Naive thymus-derived CD4-positive, alpha-beta T cell (primary cell): ENCODE results near the gene SLC8B1. TPM values are rescaled to one million over a fixed set of nuclear protein-coding genes. Genes with fewer than 3 reads are reported as not detected.

Experiments used
- ATAC-seq: fragments of 150-1000 bp; cut with Tn5 transposase; 2 replicates; pipeline ENCODE4 v1.10.0; 2021; ENCODE audit warnings: mild to moderate bottlenecking, moderate library complexity
- CTCF ChIA-PET: fragments of 350-600 bp; sonication (Branson Sonifier 250); formaldehyde crosslinking; loops from one replicate; lab custom pipeline; 2021; ENCODE audit warnings: antibody characterized with exemption; lab: Charles Lee
- POLR2A ChIA-PET: fragments of 350-600 bp; sonication (Branson Sonifier 250); formaldehyde crosslinking; loops from one replicate; lab custom pipeline; 2021; ENCODE audit warnings: antibody characterized with exemption, inconsistent platforms; lab: Charles Lee
- DNase-seq, 9 donors: peaks; one replicate each; pipeline versions ENCODE4 v3.0.0 to v3.0.0-alpha.2; 2020 to 2022; ENCODE audit warnings: mixed read lengths in 1 of 9
- H3K27ac ChIP-seq: one replicate; pipeline ENCODE4 v1.7.0; 2013; ENCODE audit warnings: mild to moderate bottlenecking, low read depth, low read length, moderate library complexity
- H3K27me3 ChIP-seq, 2 donors: one replicate each; pipeline ENCODE4 v1.7.0; 2013; ENCODE audit warnings: low read length in 2 of 2, mild to moderate bottlenecking in 2 of 2, moderate library complexity in 2 of 2; ENCODE audit not compliant: control insufficient read depth in 2 of 2, insufficient read depth in 2 of 2
- H3K36me3 ChIP-seq, 3 experiments: 1 replicate in 2 of 3; 2 replicates in 1 of 3; pipeline ENCODE4 v1.7.0; 2013; ENCODE audit warnings: low read length in 3 of 3, mild to moderate bottlenecking in 3 of 3, moderate library complexity in 1 of 3; ENCODE audit not compliant: insufficient read depth in 3 of 3, control insufficient read depth in 2 of 3
- H3K4me1 ChIP-seq, 2 donors: one replicate each; pipeline ENCODE4 v1.7.0; 2013; ENCODE audit warnings: low read length in 2 of 2, mild to moderate bottlenecking in 2 of 2, moderate library complexity in 1 of 2; ENCODE audit not compliant: control insufficient read depth in 2 of 2, insufficient read depth in 2 of 2
- H3K4me3 ChIP-seq: 2 replicates; pipeline ENCODE4 v1.7.0; 2013; ENCODE audit warnings: mild to moderate bottlenecking, low read length
- H3K9me3 ChIP-seq, 3 experiments: 1 replicate in 2 of 3; 2 replicates in 1 of 3; pipeline ENCODE4 v1.7.0; 2013; ENCODE audit warnings: low read length in 3 of 3; ENCODE audit not compliant: control insufficient read depth in 2 of 3
- H3K27ac Mint-ChIP-seq, 9 donors: one replicate each; pipeline ENCODE4 v1.8.0; 2020 to 2022; ENCODE audit warnings: mixed read lengths in 9 of 9, mild to moderate bottlenecking in 8 of 9, moderate library complexity in 5 of 9, inconsistent platforms in 2 of 9
- H3K27me3 Mint-ChIP-seq, 5 donors: one replicate each; pipeline ENCODE4 v1.8.0; 2021 to 2022; ENCODE audit warnings: mixed read lengths in 5 of 5, mild to moderate bottlenecking in 1 of 5
- H3K36me3 Mint-ChIP-seq, 5 donors: one replicate each; pipeline ENCODE4 v1.8.0; 2020 to 2022; ENCODE audit warnings: mixed read lengths in 5 of 5, mild to moderate bottlenecking in 3 of 5, inconsistent platforms in 1 of 5
- H3K4me1 Mint-ChIP-seq, 7 donors: one replicate each; pipeline ENCODE4 v1.8.0; 2020 to 2022; ENCODE audit warnings: mixed read lengths in 7 of 7, mild to moderate bottlenecking in 3 of 7, inconsistent platforms in 1 of 7
- H3K4me3 Mint-ChIP-seq, 10 donors: one replicate each; pipeline ENCODE4 v1.8.0; 2020 to 2022; ENCODE audit warnings: mild to moderate bottlenecking in 10 of 10, mixed read lengths in 10 of 10, moderate library complexity in 6 of 10, inconsistent platforms in 2 of 10
- H3K9me3 Mint-ChIP-seq, 11 donors: one replicate each; pipeline ENCODE4 v1.8.0; 2020 to 2022; ENCODE audit warnings: mixed read lengths in 11 of 11, mild to moderate bottlenecking in 4 of 11, inconsistent platforms in 1 of 11, moderate library complexity in 1 of 11
- intact Hi-C, 2 donors: fragments of 100-400 bp; cut with micrococcal nuclease; formaldehyde crosslinking; loops; one replicate each; pipeline ENCODE4 v1.15.1; 2023
- polyA plus RNA-seq, 2 donors: library from polyadenylated mRNA; unstranded; fragments of 300-500 nt; fragmentation: Illumina TruSeq; gene quantifications; one replicate each; pipeline ENCODE4 v1.2.3, GENCODE V29; 2021
- total RNA-seq, 6 experiments: library from RNA in 5 of 6; stranded (reverse) in 5 of 6; gene quantifications; 1 replicate in 5 of 6; 2 replicates in 1 of 6; pipeline ENCODE4 v1.2.3 and lab custom pipeline; 2021 to 2026

SLC8B1 gene
- 100 to 1,000 TPM in 4 of 5 experiments, 10 to 100 TPM in 1; 40.9 to 169 (median 140) TPM for total RNA-seq
- 100 to 1,000 TPM in 1 of 2 donors, 10 to 100 TPM in 1; 68.1 to 144 TPM for polyA plus RNA-seq
- 167 reads per million, percentile 91 among the genes with 10 or more reads in this experiment for total RNA-seq (lab: John Stamatoyannopoulos, UW)

DNA sequence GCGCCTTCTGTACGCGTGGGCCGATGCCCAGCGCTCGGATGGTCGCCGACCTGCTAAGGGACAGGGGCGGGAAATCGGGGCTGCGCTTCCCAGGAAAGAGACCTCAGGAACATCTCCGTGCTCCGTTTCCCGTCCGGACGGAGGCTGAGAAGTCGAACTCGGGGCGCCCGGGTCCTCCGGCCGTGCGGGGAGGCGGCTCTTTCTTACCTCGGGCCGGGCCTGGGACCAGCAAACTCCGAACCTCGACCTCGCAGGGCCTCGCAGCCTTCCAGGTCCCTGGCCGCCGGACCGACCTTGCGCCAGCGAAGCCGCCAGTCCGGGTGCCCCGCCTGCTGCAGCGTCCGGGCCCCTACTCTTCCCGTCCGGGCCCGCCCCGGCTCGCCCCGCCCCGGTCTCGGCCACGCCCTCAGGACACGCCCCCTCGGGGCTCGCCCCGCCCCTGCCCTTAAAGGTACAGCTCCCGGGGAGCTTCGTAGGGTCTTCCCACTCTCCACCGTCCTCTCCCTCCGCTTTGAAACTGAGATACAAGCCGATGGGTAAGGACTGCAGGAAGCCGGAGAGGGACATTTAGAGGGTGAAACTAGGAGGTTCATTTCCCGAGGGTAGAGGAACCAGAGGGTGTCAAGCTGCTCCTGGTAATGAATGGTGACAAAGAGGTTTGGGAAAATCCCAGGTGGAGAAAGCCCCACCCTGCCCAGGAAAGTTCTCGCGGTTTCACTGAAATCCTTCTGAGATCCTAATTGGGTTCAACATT, at the start of gene SLC8B1:
SLC8B1 (minus strand) TSS at position 324 of the 754 bp plus-strand sequence. CDS start 2,231 bp downstream, outside the sequence.
- ChIA-PET CTCF (no interaction called here), POLR2A (interaction anchor here (0.7 to 2.3 kb wide), 12 partner anchors 9 to 432 kb away, joined by 3 to 20 read pairs (median 3); partner anchors contain the start of genes DDX54, OAS2 and PLBD2)
- intact Hi-C loops = loop anchor here (1.0 to 10.0 kb wide), 12 partner anchors 23 to 630 kb away; partner anchors contain the start of genes PLBD2 (in 2 of the 2), TPCN1 (in 2 of the 2), DDX54 (in 1 of the 2) and DTX1 (in 1 of the 2)
- H3K4me1 Mint-ChIP-seq = peaks cover 19 to 40% (median 34%) of the 10 kb centered on the region in 7 donors
- peaks cover 0 to 2% (median 0%) of the 10 kb centered on the region in 11 donors for H3K9me3 Mint-ChIP-seq
- H3K4me3 Mint-ChIP-seq = peak within 1 kb of the TSS; percentile 92 to 100 (median 98)
- H3K4me1 ChIP-seq = peaks cover 14 to 18% of the 10 kb centered on the region in 2 donors
- H3K36me3 Mint-ChIP-seq = peaks cover 12 to 23% (median 14%) of the 10 kb centered on the region in 5 donors
- DNase-seq (peak; percentile 68 to 96 (median 80)), ATAC-seq (peak; percentile 100)
- H3K9me3 ChIP-seq = no peaks in the 10 kb centered on the region
- H3K27ac ChIP-seq = peak within 1 kb of the TSS; percentile 76
- H3K4me3 ChIP-seq = peak within 1 kb of the TSS; percentile 86
- peak within 1 kb of the TSS; percentile 88 to 96 (median 91) for H3K27ac Mint-ChIP-seq
- peaks cover 0 to 31% (median 1%) of the 10 kb centered on the region in 3 experiments for H3K36me3 ChIP-seq
- no peaks in the 10 kb centered on the region for H3K27me3 ChIP-seq
- H3K27me3 Mint-ChIP-seq = no peaks in the 10 kb centered on the region

GRCh38 chr12:113382206-113382605, 47.3 kb upstream of the SLC8B1 start:
- H3K36me3 Mint-ChIP-seq = peaks cover 0 to 31% (median 6%) of the 10 kb centered on the region in 5 donors
- H3K4me3 ChIP-seq = no peak overlapping the region
- H3K4me1 Mint-ChIP-seq = peaks cover 0 to 2% (median 0%) of the 10 kb centered on the region in 7 donors
- no peaks in the 10 kb centered on the region for H3K4me1 ChIP-seq
- H3K9me3 Mint-ChIP-seq = no peaks in the 10 kb centered on the region
- DNase-seq (no peak), ATAC-seq (no peak)
- H3K27me3 Mint-ChIP-seq = no peaks in the 10 kb centered on the region
- H3K27ac ChIP-seq = no peak overlapping the region
- no peaks in the 10 kb centered on the region for H3K27me3 ChIP-seq
- H3K9me3 ChIP-seq = no peaks in the 10 kb centered on the region
- intact Hi-C loops = no loop called here
- no peak overlapping the region for H3K4me3 Mint-ChIP-seq
- peaks cover 0 to 49% (median 0%) of the 10 kb centered on the region in 3 experiments for H3K36me3 ChIP-seq
- ChIA-PET POLR2A (no interaction called here), CTCF (no interaction called here)
- no peak overlapping the region for H3K27ac Mint-ChIP-seq

DNA sequence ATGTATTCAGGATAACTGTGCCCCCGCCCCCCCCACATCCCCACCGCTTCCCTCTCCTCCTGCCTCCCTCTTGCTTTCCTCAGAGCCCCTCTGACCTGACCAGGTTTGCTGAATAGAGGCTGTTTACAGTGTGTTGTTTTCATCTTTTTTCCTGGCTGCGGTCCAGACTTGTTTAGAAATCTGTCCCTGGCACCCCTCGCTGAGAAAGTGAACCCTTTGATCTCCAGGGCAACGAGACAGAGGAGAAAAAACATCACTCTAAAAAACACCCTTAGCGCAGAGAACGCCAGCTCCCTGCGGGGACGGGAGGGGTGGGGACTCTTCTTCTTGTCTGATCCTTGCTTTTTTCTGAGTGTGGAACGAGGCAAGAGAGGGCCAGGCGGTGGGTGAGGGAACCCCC, 46.3 kb upstream of the SLC8B1 start:
- Mint-ChIP-seq H3K9me3 (no peaks in the 10 kb centered on the region), H3K27me3 (no peaks in the 10 kb centered on the region), H3K4me3 (no peak overlapping the region), H3K36me3 (peaks cover 0 to 29% (median 8%) of the 10 kb centered on the region in 5 donors), H3K27ac (no peak overlapping the region), H3K4me1 (peaks cover 0 to 2% (median 0%) of the 10 kb centered on the region in 7 donors)
- H3K36me3 ChIP-seq = peaks cover 0 to 46% (median 0%) of the 10 kb centered on the region in 3 experiments
- no peaks in the 10 kb centered on the region for H3K27me3 ChIP-seq
- CTCF ChIA-PET = interaction anchor here (0.7 kb wide), 1 partner anchor 32 kb away, joined by 3 read pairs; no protein-coding TSS in a partner anchor
- DNase-seq = no peak
- POLR2A ChIA-PET = no interaction called here
- intact Hi-C loops = no loop called here
- H3K9me3 ChIP-seq = no peaks in the 10 kb centered on the region
- H3K27ac ChIP-seq = no peak overlapping the region
- ATAC-seq = no peak
- H3K4me3 ChIP-seq = no peak overlapping the region
- no peaks in the 10 kb centered on the region for H3K4me1 ChIP-seq

- Histone ChIP-seq H3K4me3 (no peak overlapping the region), H3K27ac (no peak overlapping the region), H3K4me1 (no peaks in the 10 kb centered on the region), H3K36me3 (peaks cover 0 to 46% (median 5%) of the 10 kb centered on the region in 3 experiments), H3K9me3 (no peaks in the 10 kb centered on the region), H3K27me3 (no peaks in the 10 kb centered on the region)
- Mint-ChIP-seq H3K27ac (no peak overlapping the region), H3K4me1 (peaks cover 0 to 2% (median 0%) of the 10 kb centered on the region in 7 donors), H3K36me3 (peaks cover 7 to 37% (median 21%) of the 10 kb centered on the region in 5 donors), H3K4me3 (no peak overlapping the region), H3K9me3 (peaks cover 0 to 2% (median 0%) of the 10 kb centered on the region in 11 donors), H3K27me3 (no peaks in the 10 kb centered on the region)
- DNase-seq (no peak), ATAC-seq (no peak)
- POLR2A ChIA-PET = no interaction called here
- CTCF ChIA-PET = interaction anchor here (0.7 kb wide), 1 partner anchor 10 kb away, joined by 5 read pairs; no protein-coding TSS in a partner anchor
- intact Hi-C loops = no loop called here
Observed at GRCh38 chr12:113378291-113378690, 43.4 kb upstream of the SLC8B1 start.

- CTCF ChIA-PET = interaction anchor here (0.6 kb wide), 1 partner anchor 12 kb away, joined by 3 read pairs; no protein-coding TSS in a partner anchor
- no peak for ATAC-seq
- intact Hi-C loops = no loop called here
Observed at GRCh38 chr12:113374823-113375428, 40.0 kb upstream of the SLC8B1 start.

DNA sequence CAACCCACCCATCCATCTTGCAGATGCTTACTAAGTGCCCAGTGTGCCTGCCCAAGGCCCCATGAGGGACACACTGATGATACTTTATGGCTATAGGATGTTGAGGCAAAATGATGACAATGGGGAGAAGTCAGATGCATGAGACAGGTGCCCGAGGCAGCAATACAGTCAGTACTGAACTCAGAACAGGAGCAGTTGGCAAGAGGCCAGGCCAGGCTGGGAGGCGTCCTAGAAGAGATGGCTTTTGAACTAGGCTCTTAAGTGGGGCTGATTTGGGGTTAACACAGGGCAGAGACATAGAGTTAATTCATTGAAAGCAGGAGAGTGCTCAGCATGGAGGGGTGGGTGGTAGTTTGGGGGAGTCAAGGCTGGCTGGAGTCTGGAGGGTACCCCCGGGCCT, 39.1 kb upstream of the SLC8B1 start:
- peaks cover 0 to 2% (median 0%) of the 10 kb centered on the region in 11 donors for H3K9me3 Mint-ChIP-seq
- CTCF ChIA-PET = no interaction called here
- H3K4me3 Mint-ChIP-seq = no peak overlapping the region
- Histone ChIP-seq H3K36me3 (peaks cover 0 to 48% (median 5%) of the 10 kb centered on the region in 3 experiments), H3K4me1 (no peaks in the 10 kb centered on the region), H3K27me3 (no peaks in the 10 kb centered on the region), H3K27ac (no peak overlapping the region), H3K9me3 (no peaks in the 10 kb centered on the region), H3K4me3 (no peak overlapping the region)
- POLR2A ChIA-PET = no interaction called here
- peaks cover 8 to 50% (median 25%) of the 10 kb centered on the region in 5 donors for H3K36me3 Mint-ChIP-seq
- intact Hi-C loops = no loop called here
- H3K4me1 Mint-ChIP-seq = peaks cover 0 to 6% (median 0%) of the 10 kb centered on the region in 7 donors
- ATAC-seq (no peak), DNase-seq (no peak)
- no peaks in the 10 kb centered on the region for H3K27me3 Mint-ChIP-seq
- no peak overlapping the region for H3K27ac Mint-ChIP-seq

More at GRCh38 chr12:113374823-113375428, 40.0 kb upstream of the SLC8B1 start:
- Mint-ChIP-seq H3K4me3 (no peak overlapping the region), H3K4me1 (peaks cover 0 to 6% (median 0%) of the 10 kb centered on the region in 7 donors), H3K36me3 (peaks cover 8 to 45% (median 25%) of the 10 kb centered on the region in 5 donors), H3K27ac (peak overlapping the region in 1 of 9 donors; percentile 22), H3K9me3 (peaks cover 0 to 2% (median 0%) of the 10 kb centered on the region in 11 donors), H3K27me3 (no peaks in the 10 kb centered on the region)
- Histone ChIP-seq H3K4me3 (no peak overlapping the region), H3K27ac (no peak overlapping the region), H3K4me1 (no peaks in the 10 kb centered on the region), H3K9me3 (no peaks in the 10 kb centered on the region), H3K27me3 (no peaks in the 10 kb centered on the region), H3K36me3 (peaks cover 0 to 50% (median 5%) of the 10 kb centered on the region in 3 experiments)
- no peak for DNase-seq
- POLR2A ChIA-PET = no interaction called here
